Natural killer cell treated with Interleukin-12 subunit alpha and Interleukin-12 subunit beta and Interleukin-15 and Interleukin-18, amount 100 ng/mL, for 72 hours (primary cell): ENCODE data around the gene CENPO. TPM values are rescaled to one million over a fixed set of nuclear protein-coding genes. Genes with fewer than 3 reads are reported as not detected.

ENCODE experiments used
- ATAC-seq, 2 donors: fragments of 150-1000 bp; cut with Tn5 transposase in 1 of 2; sonication (Bioruptor Pico), chemical (Tn5 transposase) in 1 of 2; 2 replicates each; pipeline ENCODE4 v1.10.0; 2021
- DNase-seq: peaks from one replicate; pipeline ENCODE4 v3.0.0; 2022; ENCODE audit warnings: low spot score
- H3K27ac Mint-ChIP-seq, 2 donors: 1 replicate in 1 of 2; 2 replicates in 1 of 2; pipeline ENCODE4 v1.8.0; 2022; ENCODE audit warnings: mixed read lengths in 2 of 2, mild to moderate bottlenecking in 1 of 2, moderate library complexity in 1 of 2
- H3K27me3 Mint-ChIP-seq, 2 donors: 1 replicate in 1 of 2; 2 replicates in 1 of 2; pipeline ENCODE4 v1.8.0; 2022; ENCODE audit warnings: mixed read lengths in 2 of 2
- H3K36me3 Mint-ChIP-seq: one replicate; pipeline ENCODE4 v1.8.0; 2022; ENCODE audit warnings: mixed read lengths
- H3K4me1 Mint-ChIP-seq, 2 donors: 1 replicate in 1 of 2; 2 replicates in 1 of 2; pipeline ENCODE4 v1.8.0; 2022; ENCODE audit warnings: low read depth in 2 of 2, mixed read lengths in 2 of 2, mild to moderate bottlenecking in 1 of 2
- H3K4me3 Mint-ChIP-seq: one replicate; pipeline ENCODE4 v1.8.0; 2022; ENCODE audit warnings: mixed read lengths
- H3K9me3 Mint-ChIP-seq: 2 replicates; pipeline ENCODE4 v1.8.0; 2022; ENCODE audit warnings: mixed read lengths
- total RNA-seq, 2 donors: library from RNA; stranded (reverse); gene quantifications; one replicate each; pipeline ENCODE4 v1.2.3, GENCODE V29; 2022

The CENPO gene
- total RNA-seq, 2 donors from 2014 or later: 35.3 to 69.1 TPM

GRCh38 chr2:24858996-24859395 is 65.8 kb downstream of the CENPO start:
- H3K4me3 Mint-ChIP-seq: no peak overlapping the region
- no peak for ATAC-seq
- H3K36me3 Mint-ChIP-seq: no peaks in the 10 kb centered on the region
- H3K27ac Mint-ChIP-seq: no peak overlapping the region
- no peaks in the 10 kb centered on the region for H3K9me3 Mint-ChIP-seq
- no peak for DNase-seq
- no peaks in the 10 kb centered on the region for H3K27me3 Mint-ChIP-seq
- H3K4me1 Mint-ChIP-seq: no peaks in the 10 kb centered on the region

- Mint-ChIP-seq H3K27me3 (no peaks in the 10 kb centered on the region), H3K27ac (no peak overlapping the region), H3K9me3 (no peaks in the 10 kb centered on the region), H3K4me3 (no peak overlapping the region), H3K4me1 (no peaks in the 10 kb centered on the region), H3K36me3 (no peaks in the 10 kb centered on the region)
- no peak for DNase-seq
- no peak for ATAC-seq
Measured at GRCh38 chr2:24859968-24860600, 66.9 kb downstream of the CENPO start.

- no peaks in the 10 kb centered on the region for H3K36me3 Mint-ChIP-seq
Measured at GRCh38 chr2:24860631-24861030, 67.4 kb downstream of the CENPO start.

GRCh38 chr2:24861500-24861899 is 68.3 kb downstream of the CENPO start:
- Mint-ChIP-seq H3K4me3 (no peak overlapping the region), H3K9me3 (no peaks in the 10 kb centered on the region), H3K27ac (no peak overlapping the region), H3K36me3 (no peaks in the 10 kb centered on the region), H3K27me3 (no peaks in the 10 kb centered on the region), H3K4me1 (peaks cover 0 to under 1% of the 10 kb centered on the region in 2 donors)
- ATAC-seq (no peak), DNase-seq (no peak)

More at GRCh38 chr2:24860631-24861030, 67.4 kb downstream of the CENPO start:
- H3K4me3 Mint-ChIP-seq: no peak overlapping the region
- no peaks in the 10 kb centered on the region for H3K4me1 Mint-ChIP-seq
- H3K27me3 Mint-ChIP-seq: no peaks in the 10 kb centered on the region
- ATAC-seq: no peak
- no peak overlapping the region for H3K27ac Mint-ChIP-seq
- no peaks in the 10 kb centered on the region for H3K9me3 Mint-ChIP-seq
- no peak for DNase-seq

GRCh38 chr2:24863641-24864040 is 70.4 kb downstream of the CENPO start:
- H3K36me3 Mint-ChIP-seq: no peaks in the 10 kb centered on the region
- no peaks in the 10 kb centered on the region for H3K9me3 Mint-ChIP-seq
- H3K4me3 Mint-ChIP-seq: no peak overlapping the region
- DNase-seq (no peak), ATAC-seq (no peak)
- peaks cover 0 to 5% of the 10 kb centered on the region in 2 donors for H3K4me1 Mint-ChIP-seq
- no peaks in the 10 kb centered on the region for H3K27me3 Mint-ChIP-seq
- no peak overlapping the region for H3K27ac Mint-ChIP-seq

- Mint-ChIP-seq H3K27me3 (no peaks in the 10 kb centered on the region), H3K4me3 (no peak overlapping the region), H3K9me3 (no peaks in the 10 kb centered on the region), H3K36me3 (no peaks in the 10 kb centered on the region), H3K4me1 (peaks cover 0 to 5% of the 10 kb centered on the region in 2 donors), H3K27ac (no peak overlapping the region)
- no peak for ATAC-seq
- DNase-seq: no peak
Measured at GRCh38 chr2:24866946-24867345, 73.7 kb downstream of the CENPO start.

GRCh38 chr2:24870440-24870839 is 77.2 kb downstream of the CENPO start:
- DNase-seq (no peak), ATAC-seq (no peak)
- no peak overlapping the region for H3K4me3 Mint-ChIP-seq
- peaks cover 0 to 5% of the 10 kb centered on the region in 2 donors for H3K4me1 Mint-ChIP-seq
- H3K27me3 Mint-ChIP-seq: no peaks in the 10 kb centered on the region
- H3K27ac Mint-ChIP-seq: no peak overlapping the region
- H3K36me3 Mint-ChIP-seq: no peaks in the 10 kb centered on the region
- no peaks in the 10 kb centered on the region for H3K9me3 Mint-ChIP-seq

- no peaks in the 10 kb centered on the region for H3K36me3 Mint-ChIP-seq
- H3K9me3 Mint-ChIP-seq: no peaks in the 10 kb centered on the region
- ATAC-seq (no peak), DNase-seq (no peak)
- H3K4me1 Mint-ChIP-seq: peaks cover 0 to 5% of the 10 kb centered on the region in 2 donors
- no peak overlapping the region for H3K4me3 Mint-ChIP-seq
- no peak overlapping the region for H3K27ac Mint-ChIP-seq
- no peaks in the 10 kb centered on the region for H3K27me3 Mint-ChIP-seq
Measured at GRCh38 chr2:24870891-24871705, 77.9 kb downstream of the CENPO start.

GRCh38 chr2:24871852-24872333 is 78.7 kb downstream of the CENPO start:
- no peaks in the 10 kb centered on the region for H3K27me3 Mint-ChIP-seq
- ATAC-seq (no peak), DNase-seq (no peak)
- no peaks in the 10 kb centered on the region for H3K36me3 Mint-ChIP-seq
- H3K4me3 Mint-ChIP-seq: no peak overlapping the region
- no peak overlapping the region for H3K27ac Mint-ChIP-seq
- peaks cover 0 to under 1% of the 10 kb centered on the region in 2 donors for H3K4me1 Mint-ChIP-seq
- H3K9me3 Mint-ChIP-seq: no peaks in the 10 kb centered on the region

Other genes with a start within 250 kb of the CENPO start
- 10 to 100 TPM; 16.0 to 16.6 TPM for gene PTRHD1, start within 50 bp of the CENPO start, total RNA-seq
- 10 to 100 TPM; 23.3 to 71.9 TPM for gene ADCY3, start 126.8 kb downstream of the CENPO start, total RNA-seq
- 1 to 10 TPM; 4.9 to 7.4 TPM for gene DNAJC27, start 178.5 kb downstream of the CENPO start, total RNA-seq
- gene EFR3B, start 248.7 kb downstream of the CENPO start, total RNA-seq: 1 to 10 TPM in 1 of 2 donors, under 1 TPM in 1; 0.98 to 3.2 TPM